ENCODE data around the gene NRG3. TPM values are rescaled to one million over a fixed set of nuclear protein-coding genes. Genes with fewer than 3 reads are reported as not detected.

The NRG3 gene
- total RNA-seq, 2 donors from 2014 or later = not detected

- ATAC-seq (no peak), DNase-seq (ENCODE audit: low spot score in 2 of 2) (no peak)
- H3K9me3 Mint-ChIP-seq = peaks cover 0 to 9% of the 10 kb centered on the region in 2 donors
Observed at GRCh38 chr10:82192665-82193064, 317.7 kb downstream of the NRG3 start.

GRCh38 chr10:82194419-82194818, 319.4 kb downstream of the NRG3 start:
- no peak for ATAC-seq

More at GRCh38 chr10:82192665-82193064, 317.7 kb downstream of the NRG3 start:
- no peak overlapping the region for H3K27ac Mint-ChIP-seq
- H3K36me3 Mint-ChIP-seq = no peaks in the 10 kb centered on the region

DNA sequence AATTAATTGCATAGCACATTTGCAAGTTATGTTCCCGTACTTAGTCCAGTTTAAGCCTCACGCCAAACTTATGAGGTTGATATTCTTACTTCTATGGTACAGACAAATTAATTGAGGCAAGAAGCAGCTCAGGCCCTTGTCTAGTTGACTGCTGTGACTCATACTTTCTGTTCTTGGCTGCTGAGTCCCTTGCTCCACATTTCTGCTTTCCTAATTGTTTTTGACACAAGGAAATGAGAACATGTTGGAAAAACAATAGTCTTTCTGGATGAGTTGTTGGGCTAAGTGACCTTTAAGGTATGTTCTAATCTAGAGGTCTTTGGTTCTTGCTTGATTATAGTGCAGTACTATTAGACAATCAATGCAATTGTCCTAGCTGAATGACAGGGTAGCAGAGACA, 331.8 kb downstream of the NRG3 start:
- no peak for DNase-seq (ENCODE audit: low spot score in 2 of 2)
- Mint-ChIP-seq H3K27ac (no peak overlapping the region), H3K36me3 (no peaks in the 10 kb centered on the region), H3K9me3 (peaks cover 13 to 20% of the 10 kb centered on the region in 2 donors)
- no peak for ATAC-seq

More at GRCh38 chr10:82194419-82194818, 319.4 kb downstream of the NRG3 start:
- Mint-ChIP-seq H3K36me3 (no peaks in the 10 kb centered on the region), H3K9me3 (peaks cover 0 to 9% of the 10 kb centered on the region in 2 donors), H3K27ac (no peak overlapping the region)
- no peak for DNase-seq (ENCODE audit: low spot score in 2 of 2)

DNA sequence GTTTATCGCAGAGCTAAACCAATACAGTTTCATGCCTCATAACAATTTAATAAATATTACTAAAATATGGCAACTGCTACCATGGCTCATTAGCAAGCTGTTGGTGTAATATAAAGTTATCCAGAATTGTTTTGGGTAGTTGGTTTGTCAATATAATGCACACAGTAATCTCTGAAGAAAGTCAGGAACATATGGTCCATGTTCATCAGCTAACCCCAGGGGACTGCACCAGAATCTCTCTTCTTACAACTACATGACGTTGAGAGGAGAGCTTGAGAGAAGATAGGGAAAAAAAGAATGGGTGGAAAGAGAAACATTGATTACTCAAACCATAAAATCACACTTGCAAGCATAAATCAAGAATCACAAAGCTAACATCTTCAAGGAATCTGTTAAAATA, 333.7 kb downstream of the NRG3 start:
- H3K36me3 Mint-ChIP-seq = no peaks in the 10 kb centered on the region
- DNase-seq (ENCODE audit: low spot score in 2 of 2) (no peak), ATAC-seq (no peak)
- H3K9me3 Mint-ChIP-seq = peaks cover 7 to 15% of the 10 kb centered on the region in 2 donors
- no peak overlapping the region for H3K27ac Mint-ChIP-seq

GRCh38 chr10:82210331-82210730, 335.3 kb downstream of the NRG3 start:
- no peak for DNase-seq (ENCODE audit: low spot score in 2 of 2)
- H3K27ac Mint-ChIP-seq = no peak overlapping the region
- peaks cover 7 to 20% of the 10 kb centered on the region in 2 donors for H3K9me3 Mint-ChIP-seq
- H3K36me3 Mint-ChIP-seq = no peaks in the 10 kb centered on the region
- ATAC-seq = no peak

DNA sequence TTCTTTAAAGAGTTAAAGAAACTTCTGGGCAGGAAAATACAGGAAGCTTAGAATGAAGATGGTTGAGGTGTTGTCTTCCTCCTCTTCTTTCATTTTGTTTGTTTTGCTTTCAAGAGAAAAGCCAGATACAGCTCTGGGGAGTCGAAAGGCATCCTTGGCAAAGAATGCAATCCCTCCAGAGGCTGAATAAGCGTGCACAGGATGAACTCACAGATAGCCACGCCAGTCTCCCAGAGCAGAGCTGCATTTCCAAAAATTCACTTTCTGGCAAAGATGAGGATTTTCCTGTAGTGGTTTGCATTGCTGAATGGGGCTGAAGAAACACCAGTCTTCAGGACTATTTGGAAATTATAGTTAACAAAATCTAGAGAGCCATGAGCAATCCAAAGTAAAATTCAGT, 336.4 kb downstream of the NRG3 start:
- Mint-ChIP-seq H3K9me3 (peaks cover 3 to 12% of the 10 kb centered on the region in 2 donors), H3K36me3 (no peaks in the 10 kb centered on the region), H3K27ac (no peak overlapping the region)
- ATAC-seq (no peak), DNase-seq (ENCODE audit: low spot score in 2 of 2) (no peak)

DNA sequence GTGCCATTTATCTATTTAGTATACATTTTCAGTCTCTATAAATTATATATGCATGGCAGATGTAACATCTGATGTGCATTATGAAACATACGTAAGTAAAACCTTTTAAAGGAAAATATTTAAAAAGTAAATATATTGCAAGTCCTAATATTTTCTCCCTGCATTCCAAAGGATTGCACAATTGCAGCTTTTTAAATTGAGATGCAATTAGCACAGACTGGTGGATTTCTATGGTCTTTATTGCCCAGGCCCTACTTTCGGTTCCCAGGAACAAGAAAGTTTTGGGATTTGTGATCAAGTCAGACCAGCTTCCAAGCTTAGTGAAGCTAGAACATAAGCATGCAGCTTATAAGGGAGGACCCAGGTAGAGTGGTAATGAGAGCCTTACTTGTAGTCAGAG, 337.8 kb downstream of the NRG3 start:
- Mint-ChIP-seq H3K9me3 (peaks cover 0 to 9% of the 10 kb centered on the region in 2 donors), H3K27ac (no peak overlapping the region), H3K36me3 (no peaks in the 10 kb centered on the region)
- DNase-seq (ENCODE audit: low spot score in 2 of 2) (no peak), ATAC-seq (no peak)

DNA sequence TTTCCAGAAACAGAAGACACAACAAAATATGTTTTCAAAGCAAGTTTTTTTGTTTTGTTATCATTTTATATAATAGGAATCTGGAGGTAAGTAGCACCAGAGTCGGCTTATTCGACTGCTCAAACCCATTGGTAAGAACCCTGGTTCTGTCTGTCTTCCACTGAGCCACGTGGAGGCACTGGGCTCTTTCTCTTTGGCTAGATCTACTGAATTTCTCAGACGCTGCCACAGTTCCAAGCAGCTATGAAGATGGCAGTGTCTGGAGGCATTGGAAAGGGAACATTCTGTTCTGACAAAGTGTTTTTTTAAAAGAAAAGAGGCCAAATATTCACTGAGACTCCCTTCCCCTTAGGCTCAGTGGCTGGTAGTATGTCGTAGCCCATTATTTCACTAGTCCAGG, 338.8 kb downstream of the NRG3 start:
- H3K27ac Mint-ChIP-seq = no peak overlapping the region
- no peaks in the 10 kb centered on the region for H3K36me3 Mint-ChIP-seq
- peaks cover 0 to 9% of the 10 kb centered on the region in 2 donors for H3K9me3 Mint-ChIP-seq
- DNase-seq (ENCODE audit: low spot score in 2 of 2) (no peak), ATAC-seq (no peak)

- H3K36me3 Mint-ChIP-seq = no peaks in the 10 kb centered on the region
Observed at GRCh38 chr10:82221056-82221455, 346.1 kb downstream of the NRG3 start.

GRCh38 chr10:82221601-82222149, 346.7 kb downstream of the NRG3 start:
- Mint-ChIP-seq H3K36me3 (no peaks in the 10 kb centered on the region), H3K9me3 (peaks cover 5 to 8% of the 10 kb centered on the region in 2 donors), H3K27ac (no peak overlapping the region)
- ATAC-seq (no peak), DNase-seq (ENCODE audit: low spot score in 2 of 2) (no peak)

More at GRCh38 chr10:82221056-82221455, 346.1 kb downstream of the NRG3 start:
- peaks cover 5 to 8% of the 10 kb centered on the region in 2 donors for H3K9me3 Mint-ChIP-seq
- no peak overlapping the region for H3K27ac Mint-ChIP-seq
- ATAC-seq = no peak
- no peak for DNase-seq (ENCODE audit: low spot score in 2 of 2)

GRCh38 chr10:82228701-82229100, 353.7 kb downstream of the NRG3 start:
- Mint-ChIP-seq H3K36me3 (no peaks in the 10 kb centered on the region), H3K27ac (no peak overlapping the region), H3K9me3 (peaks cover 12 to 21% of the 10 kb centered on the region in 2 donors)
- DNase-seq (ENCODE audit: low spot score in 2 of 2) (no peak), ATAC-seq (no peak)

GRCh38 chr10:82234173-82234572, 359.2 kb downstream of the NRG3 start:
- Mint-ChIP-seq H3K36me3 (no peaks in the 10 kb centered on the region), H3K9me3 (peaks cover 22 to 29% of the 10 kb centered on the region in 2 donors), H3K27ac (no peak overlapping the region)
- DNase-seq (ENCODE audit: low spot score in 2 of 2) = no peak
- no peak for ATAC-seq

DNA sequence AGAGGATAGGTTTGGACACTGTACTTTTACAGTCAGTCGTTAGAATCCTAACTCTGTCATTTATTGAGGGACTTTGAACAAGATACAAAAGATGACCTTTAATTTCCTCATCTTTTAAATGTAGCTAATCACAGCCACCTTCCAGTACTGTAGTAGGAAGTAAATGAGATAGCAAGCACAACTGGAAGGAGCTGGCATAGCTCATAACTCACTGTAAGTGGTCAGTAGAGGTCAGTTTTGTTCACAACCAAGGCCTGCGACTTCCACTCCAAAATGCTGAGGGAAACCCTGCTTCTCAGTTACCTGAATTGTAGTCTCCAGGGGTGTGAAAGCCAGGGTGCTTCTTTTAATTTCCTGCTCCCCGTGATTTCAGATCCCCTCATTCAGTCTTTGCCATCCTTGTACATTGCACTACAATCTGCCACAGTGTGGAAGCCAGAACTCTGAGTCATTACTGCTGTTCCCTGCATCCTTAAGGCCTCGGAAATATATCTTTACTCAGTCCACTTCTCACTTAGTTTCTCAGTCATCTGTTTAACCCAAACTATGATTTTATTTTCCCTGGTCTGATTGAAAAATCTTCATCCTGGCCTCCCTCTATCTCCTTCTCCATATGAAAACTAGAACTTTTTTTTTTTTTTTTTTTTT, 361.2 kb downstream of the NRG3 start:
- Mint-ChIP-seq H3K36me3 (no peaks in the 10 kb centered on the region), H3K27ac (no peak overlapping the region), H3K9me3 (peaks cover 18 to 23% of the 10 kb centered on the region in 2 donors)
- DNase-seq (ENCODE audit: low spot score in 2 of 2) (no peak), ATAC-seq (no peak)

GRCh38 chr10:82238291-82238690, 363.3 kb downstream of the NRG3 start:
- no peaks in the 10 kb centered on the region for H3K36me3 Mint-ChIP-seq
- ATAC-seq (no peak), DNase-seq (ENCODE audit: low spot score in 2 of 2) (no peak)
- H3K27ac Mint-ChIP-seq = no peak overlapping the region
- peaks cover 14 to 18% of the 10 kb centered on the region in 2 donors for H3K9me3 Mint-ChIP-seq

- DNase-seq (ENCODE audit: low spot score in 2 of 2) (no peak), ATAC-seq (no peak)
- H3K36me3 Mint-ChIP-seq = no peaks in the 10 kb centered on the region
- H3K9me3 Mint-ChIP-seq = peaks cover 3 to 11% of the 10 kb centered on the region in 2 donors
- no peak overlapping the region for H3K27ac Mint-ChIP-seq
Observed at GRCh38 chr10:82240408-82240807, 365.4 kb downstream of the NRG3 start.

GRCh38 chr10:82242778-82243177, 367.8 kb downstream of the NRG3 start:
- DNase-seq (ENCODE audit: low spot score in 2 of 2) (no peak), ATAC-seq (no peak)
- Mint-ChIP-seq H3K27ac (no peak overlapping the region), H3K9me3 (peaks cover 0 to 6% of the 10 kb centered on the region in 2 donors), H3K36me3 (no peaks in the 10 kb centered on the region)

DNA sequence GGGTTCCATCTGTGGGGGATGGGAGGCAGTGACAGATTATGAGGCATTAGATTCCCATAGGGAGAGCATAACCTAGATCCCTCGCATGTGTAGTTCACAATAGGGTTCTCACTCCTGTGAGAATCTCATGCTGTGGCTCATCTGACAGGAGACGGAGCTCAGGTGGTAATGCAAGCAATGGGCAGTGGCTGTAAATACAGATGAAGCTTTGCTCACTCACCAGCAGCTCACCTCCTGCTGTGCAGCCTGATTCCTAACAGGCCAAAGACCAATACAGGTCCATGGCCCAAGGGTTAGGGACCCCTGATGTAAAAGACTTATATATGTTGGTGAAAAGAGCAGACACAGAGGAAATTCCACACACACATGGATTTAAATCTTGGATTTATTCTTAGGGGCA, 370.2 kb downstream of the NRG3 start:
- DNase-seq (ENCODE audit: low spot score in 2 of 2) (no peak), ATAC-seq (no peak)
- no peaks in the 10 kb centered on the region for H3K36me3 Mint-ChIP-seq
- H3K9me3 Mint-ChIP-seq = peaks cover 4 to 6% of the 10 kb centered on the region in 2 donors
- no peak overlapping the region for H3K27ac Mint-ChIP-seq

All from activated naive CD4-positive, alpha-beta T cell treated with anti-CD3 and anti-CD28 coated beads, Interleukin-2, amount 50 U/mL, for 72 hours (primary cell).